A549 (cell line): ENCODE measurements around the gene MGMT. TPM values are rescaled to one million over a fixed set of nuclear protein-coding genes. Genes with fewer than 3 reads are reported as not detected.

Source experiments
- ATAC-seq, 2 experiments: fragments of 200-7000 bp in 1 of 2; fragments of >200 bp in 1 of 2; cut with Nextera tagmentation in 1 of 2; cut with Tn5 transposase in 1 of 2; 3 replicates each; pipeline versions ENCODE4 v1.8.0 to v1.9.1; 2018 to 2020; ENCODE audit warnings: mild to moderate bottlenecking in 1 of 2, moderate library complexity in 1 of 2
- CTCF ChIA-PET: fragments of 300-600 bp; sonication (Branson Sonifier 250); formaldehyde crosslinking; extraction: SDS; loops from one replicate; lab custom pipeline; 2021; ENCODE audit warnings: antibody characterized with exemption, inconsistent platforms; lab: Yijun Ruan, JAX
- POLR2A ChIA-PET: fragments of 350-600 bp; formaldehyde crosslinking; extraction: SDS; loops from one replicate; lab custom pipeline; 2021; ENCODE audit warnings: antibody characterized with exemption, inconsistent platforms; lab: Yijun Ruan, JAX
- DNase-seq, 2 experiments: peaks; one replicate each; pipeline versions ENCODE4 v3.0.0 to v3.0.0-alpha.2; 2011 to 2016; ENCODE audit warnings: low read depth in 1 of 2, low spot score in 1 of 2
- FAIRE-seq: peaks from 2 replicates; lab custom pipeline; 2011; peaks lifted over from hg19 to GRCh38; lab: Jason Lieb, UNC
- H3K27ac ChIP-seq, 2 experiments: fragments of >200 bp; sonication (Bioruptor Twin); formaldehyde crosslinking; 3 replicates each; pipeline ENCODE4 v1.5.1; 2016 to 2017
- H3K4me1 ChIP-seq: fragments of >200 bp; sonication (Bioruptor Twin); formaldehyde crosslinking; 3 replicates; pipeline ENCODE4 v1.6.1; 2016
- H3K4me2 ChIP-seq: fragments of >200 bp; sonication (Bioruptor Twin); formaldehyde crosslinking; 3 replicates; pipeline ENCODE4 v1.6.1; 2016
- H3K4me3 ChIP-seq: fragments of >200 bp; sonication (Bioruptor Twin); formaldehyde crosslinking; 3 replicates; pipeline ENCODE4 v1.5.1; 2016
- H3K9me3 ChIP-seq: fragments of >200 bp; sonication (Bioruptor Twin); formaldehyde crosslinking; 3 replicates; pipeline ENCODE4 v1.6.1; 2016
- BHLHE40 ChIP-seq: IDR thresholded peaks from 2 replicates; pipeline ENCODE4 v1.6.1; 2012; ENCODE audit warnings: low read depth, low read length, inconsistent platforms
- CBX8 ChIP-seq: fragments of 200-600 bp; sonication (generic); IDR thresholded peaks from 2 replicates; pipeline ENCODE4 v1.6.1; 2016
- FOSB ChIP-seq: fragments of 250-450 bp; sonication (Bioruptor Pico); IDR thresholded peaks from 2 replicates; pipeline ENCODE4 v1.5.0; 2020; ENCODE audit warnings: mild to moderate bottlenecking, moderate library complexity
- GATA3 ChIP-seq: IDR thresholded peaks from 2 replicates; pipeline ENCODE4 v1.6.1; 2012; ENCODE audit warnings: borderline replicate concordance
- HEYL ChIP-seq: fragments of 250-450 bp; sonication (Bioruptor Pico); IDR thresholded peaks from 2 replicates; pipeline ENCODE4 v1.8.0; 2021; ENCODE audit warnings: mild to moderate bottlenecking, moderate library complexity
- HOXA7 ChIP-seq: fragments of 250-450 bp; sonication (Bioruptor Pico); IDR thresholded peaks from 2 replicates; pipeline ENCODE4 v1.5.0; 2020; ENCODE audit warnings: mild to moderate bottlenecking, moderate library complexity
- HOXB13 ChIP-seq: fragments of 250-450 bp; sonication (Bioruptor Pico); IDR thresholded peaks from 2 replicates; pipeline ENCODE4 v1.5.0; 2020; ENCODE audit warnings: low read depth, mild to moderate bottlenecking, moderate library complexity
- HOXB5 ChIP-seq: fragments of 250-450 bp; sonication (Bioruptor Pico); IDR thresholded peaks from 2 replicates; pipeline ENCODE4 v1.5.0; 2020; ENCODE audit warnings: mild to moderate bottlenecking, moderate library complexity
- JUNB ChIP-seq: fragments of >200 bp; sonication (Bioruptor Twin); formaldehyde crosslinking; IDR thresholded peaks from 2 replicates; pipeline ENCODE4 v1.6.1; 2016
- KDM5A ChIP-seq: fragments of 200-600 bp; sonication (generic); IDR thresholded peaks from 2 replicates; pipeline ENCODE4 v1.6.1; 2016; ENCODE audit warnings: antibody characterized with exemption, mild to moderate bottlenecking
- MAFK ChIP-seq: fragments of 450-650 bp; IDR thresholded peaks from 2 replicates; pipeline ENCODE4 v1.6.1; 2014; ENCODE audit not compliant: partially characterized antibody
- NPAS2 ChIP-seq: fragments of 250-450 bp; sonication (Bioruptor Pico); IDR thresholded peaks from 2 replicates; pipeline ENCODE4 v1.8.0; 2022; ENCODE audit warnings: mild to moderate bottlenecking, moderate library complexity, borderline replicate concordance
- NR3C1 ChIP-seq: fragments of >200 bp; sonication (Bioruptor Twin); formaldehyde crosslinking; IDR thresholded peaks from 3 replicates; pipeline ENCODE4 v1.6.1; 2017
- POLR2A ChIP-seq: IDR thresholded peaks from 2 replicates; pipeline ENCODE4 v1.6.1; 2012; ENCODE audit warnings: mild to moderate bottlenecking, low read length
- POLR2AphosphoS2 ChIP-seq: conservative IDR thresholded peaks from 2 replicates; pipeline ENCODE4 v1.6.1; 2012; ENCODE audit warnings: low read length, improper control_type of control experiment, inconsistent platforms
- RAD21 ChIP-seq, 2 experiments: fragments of >200 bp in 1 of 2; sonication (Bioruptor Twin) in 1 of 2; formaldehyde crosslinking in 1 of 2; IDR thresholded peaks in 1 of 2; conservative IDR thresholded peaks in 1 of 2; 2 replicates in 1 of 2; 3 replicates in 1 of 2; pipeline ENCODE4 v1.6.1; 2012 to 2018; ENCODE audit warnings: inconsistent platforms in 1 of 2
- RCOR1 ChIP-seq: fragments of 150-350 bp; IDR thresholded peaks from 2 replicates; pipeline ENCODE4 v1.6.1; 2014; ENCODE audit warnings: antibody characterized with exemption, low read length, low read depth
- RNF2 ChIP-seq: fragments of 200-600 bp; sonication (generic); IDR thresholded peaks from 2 replicates; pipeline ENCODE4 v1.6.1; 2016; ENCODE audit warnings: low read depth, mild to moderate bottlenecking, antibody characterized with exemption, moderate library complexity, borderline replicate concordance
- ZFP36 ChIP-seq: fragments of 450-650 bp; IDR thresholded peaks from 2 replicates; pipeline ENCODE4 v1.6.1; 2014; ENCODE audit warnings: borderline replicate concordance; ENCODE audit not compliant: partially characterized antibody
- WGBS: methylation state at CpG from one replicate; pipeline ENCODE4 v1.1.6; 2017; ENCODE audit errors: missing lambda C conversion rate; 5-methylcytosine and 5-hydroxymethylcytosine counted together
- polyA plus RNA-seq, 4 experiments: library from polyadenylated mRNA; depleted of rRNA in 3 of 4; stranded (reverse); fragments of >200 nt; fragmentation: RNase III in 1 of 4; extraction: RNeasy Plus Mini Kit Qiagen cat#74134 plus additional on column Dnase treatment in 1 of 4; gene quantifications; 2 replicates in 3 of 4; 3 replicates in 1 of 4; pipeline ENCODE4 v1.2.3, GENCODE V29; 2011 to 2017
- TF ChIP-seq, protein P1 (sequence below): IDR thresholded peaks from 2 replicates; pipeline ENCODE4 v1.6.1; 2012
- TF ChIP-seq, protein P2 (sequence below): fragments of 150-350 bp; IDR thresholded peaks from 2 replicates; pipeline ENCODE4 v1.6.1; 2014; ENCODE audit warnings: low read depth, mild to moderate bottlenecking, low read length
- TF ChIP-seq, protein P3 (sequence below): fragments of >200 bp; sonication (Bioruptor Twin); formaldehyde crosslinking; IDR thresholded peaks from 2 replicates; pipeline ENCODE4 v1.6.1; 2016
- TF ChIP-seq, protein P4 (sequence below): fragments of 450-650 bp; IDR thresholded peaks from 2 replicates; pipeline ENCODE4 v1.6.1; 2014; ENCODE audit warnings: antibody characterized with exemption
- TF ChIP-seq, protein P5 (sequence below): fragments of 250-450 bp; sonication (Bioruptor Pico); IDR thresholded peaks from 2 replicates; pipeline ENCODE4 v1.5.0; 2021; ENCODE audit warnings: mild to moderate bottlenecking, moderate library complexity, borderline replicate concordance

Gene MGMT
- polyA plus RNA-seq, 2 of the 4 experiments (the other 2 are of a cell fraction) = 4.9 to 5.2 TPM

DNA sequence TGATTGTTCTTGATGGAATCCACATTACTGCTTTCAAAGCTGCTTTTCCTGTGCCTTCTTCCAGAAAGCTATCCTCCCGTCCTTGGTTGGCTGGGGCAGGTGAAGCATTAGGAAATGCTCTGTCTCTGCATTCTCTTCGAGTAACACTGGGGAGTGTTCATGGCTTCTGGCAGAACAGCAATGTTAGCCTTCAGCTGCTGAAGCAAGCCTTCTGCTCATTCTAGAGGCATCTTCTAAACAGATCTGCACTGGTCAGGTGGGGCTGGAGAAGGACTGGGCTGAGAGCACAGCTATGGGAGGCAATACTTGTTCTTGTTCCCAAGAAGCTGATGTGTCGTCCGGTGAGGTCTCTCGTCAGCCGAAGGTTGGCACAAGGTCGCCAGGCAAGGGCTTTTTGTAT is 80.6 kb downstream of the MGMT start:
- no peaks in the 10 kb centered on the region for H3K9me3 ChIP-seq
- TF ChIP-seq RCOR1 = no peak
- 55% methylated on average over 7 of the region's 7 CpGs for WGBS
- POLR2A ChIA-PET = no interaction called here
- FAIRE-seq (no peak), DNase-seq (no peak), ATAC-seq (no peak)
- CTCF ChIA-PET = no interaction called here
- H3K4me2 ChIP-seq = no peak overlapping the region
- no peak overlapping the region for H3K27ac ChIP-seq
- peaks cover 6% of the 10 kb centered on the region; the same call in 1 of the 3 replicates for H3K4me1 ChIP-seq
- H3K4me3 ChIP-seq = no peak overlapping the region

DNA sequence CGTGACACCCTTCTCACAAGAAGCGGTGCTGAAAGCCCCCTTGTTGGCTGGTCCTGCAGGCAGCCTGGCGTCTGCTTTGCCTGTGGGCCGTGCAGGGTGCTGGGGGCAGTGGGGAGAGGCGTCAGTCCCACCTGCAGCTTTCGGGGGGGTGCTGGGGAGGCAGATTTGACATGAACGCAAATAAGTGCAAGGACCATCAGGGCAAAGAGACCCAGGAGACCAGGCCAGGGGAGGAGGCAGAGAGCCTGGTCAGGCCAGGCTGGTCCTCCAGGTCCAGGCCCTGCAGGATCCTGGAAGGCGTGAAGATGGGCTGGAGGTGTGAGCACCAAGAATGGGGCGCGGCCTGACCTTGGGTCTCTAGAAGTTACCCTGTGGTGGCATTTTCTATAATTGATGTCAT is 81.6 kb downstream of the MGMT start:
- DNase-seq (no peak), FAIRE-seq (no peak), ATAC-seq (no peak)
- Histone ChIP-seq H3K4me1 (peaks cover 6% of the 10 kb centered on the region; the same call in 1 of the 3 replicates), H3K27ac (no peak overlapping the region), H3K4me2 (no peak overlapping the region), H3K4me3 (no peak overlapping the region), H3K9me3 (no peaks in the 10 kb centered on the region)
- 57% methylated on average over 10 of the region's 10 CpGs for WGBS
- CTCF ChIA-PET = no interaction called here
- POLR2A ChIA-PET = no interaction called here
- no peak for TF ChIP-seq JUNB
- no peak for TF ChIP-seq RNF2
- TF ChIP-seq KDM5A = no peak
- TF ChIP-seq RAD21 (conservative IDR thresholded peaks at IDR 0.05 in 1 of 2, IDR thresholded peaks at IDR 0.05 in 1 of 2) = no peak
- TF ChIP-seq HEYL = no peak
- no peak for TF ChIP-seq GATA3
- no peak for TF ChIP-seq HOXA7 (CRISPR knock-in tag)
- no peak for TF ChIP-seq HOXB13 (CRISPR knock-in tag)
- TF ChIP-seq, protein P1, sequence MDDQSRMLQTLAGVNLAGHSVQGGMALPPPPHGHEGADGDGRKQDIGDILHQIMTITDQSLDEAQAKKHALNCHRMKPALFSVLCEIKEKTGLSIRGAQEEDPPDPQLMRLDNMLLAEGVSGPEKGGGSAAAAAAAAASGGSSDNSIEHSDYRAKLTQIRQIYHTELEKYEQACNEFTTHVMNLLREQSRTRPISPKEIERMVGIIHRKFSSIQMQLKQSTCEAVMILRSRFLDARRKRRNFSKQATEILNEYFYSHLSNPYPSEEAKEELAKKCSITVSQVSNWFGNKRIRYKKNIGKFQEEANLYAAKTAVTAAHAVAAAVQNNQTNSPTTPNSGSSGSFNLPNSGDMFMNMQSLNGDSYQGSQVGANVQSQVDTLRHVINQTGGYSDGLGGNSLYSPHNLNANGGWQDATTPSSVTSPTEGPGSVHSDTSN = no peak
- TF ChIP-seq NPAS2 = no peak
- TF ChIP-seq POLR2AphosphoS2 = no peak
- no peak for TF ChIP-seq HOXB5 (CRISPR knock-in tag)
- TF ChIP-seq POLR2A = no peak
- no peak for TF ChIP-seq NR3C1

DNA sequence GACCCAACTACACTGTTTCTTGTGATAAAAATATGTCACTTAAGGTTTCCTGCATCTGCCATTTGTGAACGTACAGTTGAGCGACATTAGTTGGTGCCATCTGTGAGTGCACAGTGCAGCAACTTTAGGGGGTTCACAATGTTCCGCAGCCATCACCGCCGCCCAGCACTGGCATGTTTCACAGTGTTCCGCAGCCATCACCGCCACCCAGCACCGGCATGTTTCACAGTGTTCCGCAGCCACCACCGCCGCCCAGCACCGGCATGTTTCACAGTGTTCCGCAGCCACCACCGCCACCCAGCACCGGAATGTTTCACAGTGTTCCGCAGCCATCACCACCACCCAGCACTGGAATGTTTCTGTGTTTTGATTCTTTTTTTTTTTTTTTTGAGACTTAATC is 83.0 kb downstream of the MGMT start:
- Histone ChIP-seq H3K4me2 (no peak overlapping the region), H3K27ac (no peak overlapping the region), H3K9me3 (no peaks in the 10 kb centered on the region), H3K4me1 (peaks cover 2% of the 10 kb centered on the region; the same call in 1 of the 3 replicates), H3K4me3 (no peak overlapping the region)
- no peak for TF ChIP-seq GATA3
- no peak for TF ChIP-seq BHLHE40
- no peak for TF ChIP-seq CBX8
- TF ChIP-seq, protein P2, sequence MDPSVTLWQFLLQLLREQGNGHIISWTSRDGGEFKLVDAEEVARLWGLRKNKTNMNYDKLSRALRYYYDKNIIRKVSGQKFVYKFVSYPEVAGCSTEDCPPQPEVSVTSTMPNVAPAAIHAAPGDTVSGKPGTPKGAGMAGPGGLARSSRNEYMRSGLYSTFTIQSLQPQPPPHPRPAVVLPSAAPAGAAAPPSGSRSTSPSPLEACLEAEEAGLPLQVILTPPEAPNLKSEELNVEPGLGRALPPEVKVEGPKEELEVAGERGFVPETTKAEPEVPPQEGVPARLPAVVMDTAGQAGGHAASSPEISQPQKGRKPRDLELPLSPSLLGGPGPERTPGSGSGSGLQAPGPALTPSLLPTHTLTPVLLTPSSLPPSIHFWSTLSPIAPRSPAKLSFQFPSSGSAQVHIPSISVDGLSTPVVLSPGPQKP = no peak
- TF ChIP-seq MAFK = no peak
- TF ChIP-seq, protein P1 = no peak
- TF ChIP-seq, protein P3, sequence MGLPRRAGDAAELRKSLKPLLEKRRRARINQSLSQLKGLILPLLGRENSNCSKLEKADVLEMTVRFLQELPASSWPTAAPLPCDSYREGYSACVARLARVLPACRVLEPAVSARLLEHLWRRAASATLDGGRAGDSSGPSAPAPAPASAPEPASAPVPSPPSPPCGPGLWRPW = no peak
- TF ChIP-seq FOSB (CRISPR knock-in tag) = no peak
- TF ChIP-seq, protein P4, sequence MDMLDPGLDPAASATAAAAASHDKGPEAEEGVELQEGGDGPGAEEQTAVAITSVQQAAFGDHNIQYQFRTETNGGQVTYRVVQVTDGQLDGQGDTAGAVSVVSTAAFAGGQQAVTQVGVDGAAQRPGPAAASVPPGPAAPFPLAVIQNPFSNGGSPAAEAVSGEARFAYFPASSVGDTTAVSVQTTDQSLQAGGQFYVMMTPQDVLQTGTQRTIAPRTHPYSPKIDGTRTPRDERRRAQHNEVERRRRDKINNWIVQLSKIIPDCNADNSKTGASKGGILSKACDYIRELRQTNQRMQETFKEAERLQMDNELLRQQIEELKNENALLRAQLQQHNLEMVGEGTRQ = no peak
- TF ChIP-seq, protein P5, sequence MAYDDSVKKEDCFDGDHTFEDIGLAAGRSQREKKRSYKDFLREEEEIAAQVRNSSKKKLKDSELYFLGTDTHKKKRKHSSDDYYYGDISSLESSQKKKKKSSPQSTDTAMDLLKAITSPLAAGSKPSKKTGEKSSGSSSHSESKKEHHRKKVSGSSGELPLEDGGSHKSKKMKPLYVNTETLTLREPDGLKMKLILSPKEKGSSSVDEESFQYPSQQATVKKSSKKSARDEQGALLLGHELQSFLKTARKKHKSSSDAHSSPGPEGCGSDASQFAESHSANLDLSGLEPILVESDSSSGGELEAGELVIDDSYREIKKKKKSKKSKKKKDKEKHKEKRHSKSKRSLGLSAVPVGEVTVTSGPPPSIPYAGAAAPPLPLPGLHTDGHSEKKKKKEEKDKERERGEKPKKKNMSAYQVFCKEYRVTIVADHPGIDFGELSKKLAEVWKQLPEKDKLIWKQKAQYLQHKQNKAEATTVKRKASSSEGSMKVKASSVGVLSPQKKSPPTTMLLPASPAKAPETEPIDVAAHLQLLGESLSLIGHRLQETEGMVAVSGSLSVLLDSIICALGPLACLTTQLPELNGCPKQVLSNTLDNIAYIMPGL (CRISPR knock-in tag) = no peak
- TF ChIP-seq RAD21 (conservative IDR thresholded peaks at IDR 0.05 in 1 of 2, IDR thresholded peaks at IDR 0.05 in 1 of 2) = no peak
- no peak for TF ChIP-seq JUNB
- no peak for TF ChIP-seq ZFP36
- FAIRE-seq (no peak), DNase-seq (no peak), ATAC-seq (no peak)
- POLR2A ChIA-PET = no interaction called here
- CTCF ChIA-PET = no interaction called here
- 88% methylated on average over 16 of the region's 16 CpGs for WGBS
